Ascending aorta (tissue), 2 donors: ENCODE measurements around the gene SFXN1. TPM values are rescaled to one million over a fixed set of nuclear protein-coding genes. Genes with fewer than 3 reads are reported as not detected.
A peak's percentile ranks its signal among the peaks of the same experiment; 100 is the strongest.

Experiments
- DNase-seq, 2 donors: peaks; one replicate each; pipeline ENCODE4 v3.0.0-alpha.2; 2019; ENCODE audit warnings: low spot score in 2 of 2
- H3K27ac ChIP-seq, 2 donors: fragments of 200-600 bp; sonication (generic); one replicate each; pipeline ENCODE4 v1.5.1; 2016 to 2017; ENCODE audit warnings: mild to moderate bottlenecking in 1 of 2
- H3K27me3 ChIP-seq: fragments of 200-600 bp; sonication (generic); one replicate; pipeline ENCODE4 v1.5.1; 2017
- H3K36me3 ChIP-seq, 2 donors: fragments of 200-600 bp; sonication (generic); one replicate each; pipeline ENCODE4 v1.5.1; 2016
- H3K4me1 ChIP-seq, 2 donors: fragments of 200-600 bp; sonication (generic); one replicate each; pipeline ENCODE4 v1.5.1; 2016 to 2017; ENCODE audit warnings: mild to moderate bottlenecking in 1 of 2
- H3K4me3 ChIP-seq, 2 donors: fragments of 200-600 bp; sonication (generic); one replicate each; pipeline ENCODE4 v1.5.1; 2016 to 2017; ENCODE audit warnings: mild to moderate bottlenecking in 1 of 2
- H3K9me3 ChIP-seq, 2 donors: fragments of 200-600 bp; sonication (generic); one replicate each; pipeline ENCODE4 v1.5.1; 2016
- CTCF ChIP-seq, 3 experiments: fragments of 200-600 bp in 2 of 3; fragments of 450-650 bp in 1 of 3; sonication (generic) in 2 of 3; IDR thresholded peaks; one replicate each; pipeline ENCODE4 v1.5.1; 2016 to 2019; ENCODE audit warnings: antibody characterized with exemption in 3 of 3, mild to moderate bottlenecking in 1 of 3, moderate library complexity in 1 of 3
- intact Hi-C: fragments of 100-400 bp; cut with DNase I; formaldehyde crosslinking; loops from one replicate; pipeline ENCODE4 v1.15.1; 2023
- total RNA-seq: library from RNA; depleted of rRNA; stranded (reverse); fragments of >200 nt; gene quantifications from one replicate; pipeline ENCODE4 v1.1.0, GENCODE V29; 2016

The SFXN1 gene
- total RNA-seq, 1 donor from 2014 or later = 47.5 TPM

GRCh38 chr5:175573493-175574269 is 95.3 kb downstream of the SFXN1 start:
- Histone ChIP-seq H3K27me3 (no peaks in the 10 kb centered on the region), H3K4me3 (no peak overlapping the region), H3K4me1 (no peaks in the 10 kb centered on the region), H3K27ac (no peak overlapping the region), H3K9me3 (no peaks in the 10 kb centered on the region), H3K36me3 (no peaks in the 10 kb centered on the region)
- DNase-seq = peak in 1 of 2 donors; percentile 51
- intact Hi-C loops = no loop called here
- TF ChIP-seq CTCF (IDR thresholded peaks at IDR 0.05) = no peak

GRCh38 chr5:175575301-175575700 is 96.9 kb downstream of the SFXN1 start:
- H3K27me3 ChIP-seq = no peaks in the 10 kb centered on the region
- no peak for TF ChIP-seq CTCF (IDR thresholded peaks at IDR 0.05)

GRCh38 chr5:175576096-175576495 is 97.7 kb downstream of the SFXN1 start:
- Histone ChIP-seq H3K4me1 (no peaks in the 10 kb centered on the region), H3K27me3 (no peaks in the 10 kb centered on the region), H3K36me3 (no peaks in the 10 kb centered on the region), H3K9me3 (no peaks in the 10 kb centered on the region), H3K27ac (no peak overlapping the region), H3K4me3 (no peak overlapping the region)
- peak in 1 of 2 donors; percentile 34 for DNase-seq
- intact Hi-C loops = no loop called here
- no peak for TF ChIP-seq CTCF (IDR thresholded peaks at IDR 0.05)

More at GRCh38 chr5:175575301-175575700, 96.9 kb downstream of the SFXN1 start:
- H3K4me3 ChIP-seq = no peak overlapping the region
- H3K9me3 ChIP-seq = no peaks in the 10 kb centered on the region
- peak in 1 of 2 donors; percentile 34 for DNase-seq
- no peaks in the 10 kb centered on the region for H3K4me1 ChIP-seq
- no peaks in the 10 kb centered on the region for H3K36me3 ChIP-seq
- no peak overlapping the region for H3K27ac ChIP-seq
- intact Hi-C loops = no loop called here

- no peaks in the 10 kb centered on the region for H3K36me3 ChIP-seq
- no peaks in the 10 kb centered on the region for H3K4me1 ChIP-seq
- intact Hi-C loops = no loop called here
- no peak for DNase-seq
- no peak overlapping the region for H3K27ac ChIP-seq
- no peak for TF ChIP-seq CTCF (IDR thresholded peaks at IDR 0.05)
- no peaks in the 10 kb centered on the region for H3K9me3 ChIP-seq
- H3K4me3 ChIP-seq = no peak overlapping the region
- no peaks in the 10 kb centered on the region for H3K27me3 ChIP-seq
Observed at GRCh38 chr5:175576591-175576990, 98.2 kb downstream of the SFXN1 start.

Other genes starting within 250 kb of the SFXN1 start
- 0.11 TPM for gene DRD1, start 34.4 kb upstream of the SFXN1 start, total RNA-seq
- gene HRH2, start 179.5 kb downstream of the SFXN1 start, total RNA-seq = 7.5 TPM